Measurements from ENCODE around the gene PLEKHG5.
"Not testable (repeated sequence)": the region's sequence is repeated elsewhere in the genome, so short reads cannot be mapped to it uniquely, and the experiment has no call there.

PLEKHG5 gene

DNA sequence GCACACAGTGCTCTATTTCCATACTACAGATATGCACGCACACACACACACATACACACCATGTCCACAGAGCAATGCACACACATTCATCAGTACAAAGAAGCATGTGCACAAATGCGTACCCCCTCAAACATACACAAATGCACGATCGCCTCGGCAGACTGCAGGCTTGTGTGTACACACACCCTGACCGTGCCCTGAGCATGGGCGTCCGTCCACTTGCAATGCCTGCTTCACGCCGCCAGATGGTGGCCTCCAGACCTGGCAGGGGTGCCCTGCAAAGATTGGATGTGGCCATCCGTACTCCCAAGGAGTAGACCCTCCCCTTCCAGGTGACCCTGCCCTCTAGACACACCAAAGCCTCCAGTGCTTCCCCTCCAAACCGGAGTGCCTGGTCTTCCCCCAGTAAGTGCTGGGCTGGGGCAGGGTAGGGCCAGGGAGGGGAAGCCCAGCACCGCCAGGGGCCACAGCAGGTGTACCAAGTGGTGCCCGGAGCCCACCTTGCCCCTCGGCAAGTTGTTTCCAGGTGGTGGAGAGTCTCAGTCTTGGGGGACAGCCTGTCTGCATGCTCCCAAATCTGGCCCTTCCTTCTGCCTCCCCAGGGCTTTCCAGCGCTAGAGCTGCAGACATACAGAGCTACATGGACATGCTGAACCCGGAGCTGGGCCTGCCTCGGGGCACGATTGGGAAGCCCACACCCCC, 46.3 kb downstream of the PLEKHG5 start:
- no peak for DNase-seq

DNA sequence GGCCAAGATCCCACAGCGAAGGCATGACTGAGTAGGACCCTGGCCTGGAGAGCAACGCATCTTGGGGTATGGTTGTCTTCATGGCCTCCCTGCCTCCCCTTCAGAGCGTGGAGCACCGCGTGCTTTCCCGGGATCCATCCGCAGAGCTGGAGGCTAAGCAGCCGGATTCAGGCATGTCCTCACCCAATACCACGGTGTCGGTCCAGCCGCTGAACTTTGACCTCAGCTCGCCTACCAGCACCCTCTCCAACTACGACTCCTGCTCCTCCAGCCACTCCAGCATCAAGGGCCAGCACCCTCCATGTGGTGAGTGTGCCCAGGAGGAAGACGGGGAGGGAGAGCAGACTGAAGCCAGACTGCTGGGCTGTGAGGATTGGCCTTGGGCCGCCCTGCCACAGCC, 47.1 kb downstream of the PLEKHG5 start:
- no peak for DNase-seq

DNA sequence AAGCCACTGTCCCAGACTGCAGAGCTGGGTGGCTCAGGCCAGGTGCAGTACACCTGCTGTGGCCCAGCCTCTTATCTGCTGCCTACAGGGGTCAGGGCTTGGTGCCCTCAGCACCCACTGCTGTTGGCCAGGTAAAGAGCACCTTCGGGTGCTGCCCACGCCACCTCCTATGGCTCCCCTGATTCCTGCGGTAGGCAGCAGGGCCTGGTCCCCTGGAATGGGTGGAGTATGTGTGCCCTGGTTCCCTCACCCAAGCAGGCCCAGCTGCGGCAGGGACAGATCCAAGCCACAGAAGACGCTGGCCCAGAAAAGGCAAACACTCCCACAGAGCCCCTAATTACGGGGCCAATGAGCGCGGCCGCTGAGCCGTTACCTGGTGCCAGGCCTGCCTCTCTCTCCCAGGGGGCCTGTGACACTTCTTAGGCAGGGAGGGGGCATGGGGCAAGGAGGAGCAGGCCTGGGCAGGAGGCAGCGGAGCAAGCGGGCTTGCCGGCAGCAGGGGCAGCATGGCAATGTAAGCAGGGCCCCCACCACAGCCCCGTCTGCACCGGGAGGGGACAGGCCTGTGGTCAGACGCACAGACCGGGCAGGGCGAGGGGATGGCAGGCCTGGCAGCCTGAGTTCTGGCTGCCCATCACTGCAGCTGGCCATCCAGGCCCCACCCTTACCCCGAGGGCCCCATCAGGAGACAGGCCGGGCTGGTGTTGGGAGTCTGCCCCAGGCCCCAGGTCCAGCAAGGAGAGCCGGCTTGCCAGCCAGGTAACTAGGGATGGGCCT, 47.9 kb downstream of the PLEKHG5 start:
- no peak for DNase-seq

DNA sequence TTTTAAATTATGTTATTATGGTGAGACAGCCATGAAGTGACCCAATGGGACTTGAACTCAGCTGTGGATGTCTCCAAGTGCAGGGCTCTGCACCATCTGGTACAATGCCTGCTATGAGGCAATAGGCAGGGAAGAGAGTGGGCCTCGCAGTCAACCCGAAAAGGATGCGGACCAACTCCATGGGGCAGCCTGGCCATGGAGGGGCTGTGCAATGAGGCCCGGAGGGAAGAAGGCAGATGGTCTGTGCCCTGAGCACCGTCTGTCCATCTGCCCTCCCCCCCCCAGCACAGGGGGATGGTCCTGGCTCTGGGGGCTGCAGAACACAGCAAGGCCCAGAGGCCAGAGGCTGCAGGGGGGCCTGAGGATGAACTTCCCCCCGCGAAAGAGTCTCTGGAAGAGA, 49.9 kb downstream of the PLEKHG5 start:
- no peak for DNase-seq

DNA sequence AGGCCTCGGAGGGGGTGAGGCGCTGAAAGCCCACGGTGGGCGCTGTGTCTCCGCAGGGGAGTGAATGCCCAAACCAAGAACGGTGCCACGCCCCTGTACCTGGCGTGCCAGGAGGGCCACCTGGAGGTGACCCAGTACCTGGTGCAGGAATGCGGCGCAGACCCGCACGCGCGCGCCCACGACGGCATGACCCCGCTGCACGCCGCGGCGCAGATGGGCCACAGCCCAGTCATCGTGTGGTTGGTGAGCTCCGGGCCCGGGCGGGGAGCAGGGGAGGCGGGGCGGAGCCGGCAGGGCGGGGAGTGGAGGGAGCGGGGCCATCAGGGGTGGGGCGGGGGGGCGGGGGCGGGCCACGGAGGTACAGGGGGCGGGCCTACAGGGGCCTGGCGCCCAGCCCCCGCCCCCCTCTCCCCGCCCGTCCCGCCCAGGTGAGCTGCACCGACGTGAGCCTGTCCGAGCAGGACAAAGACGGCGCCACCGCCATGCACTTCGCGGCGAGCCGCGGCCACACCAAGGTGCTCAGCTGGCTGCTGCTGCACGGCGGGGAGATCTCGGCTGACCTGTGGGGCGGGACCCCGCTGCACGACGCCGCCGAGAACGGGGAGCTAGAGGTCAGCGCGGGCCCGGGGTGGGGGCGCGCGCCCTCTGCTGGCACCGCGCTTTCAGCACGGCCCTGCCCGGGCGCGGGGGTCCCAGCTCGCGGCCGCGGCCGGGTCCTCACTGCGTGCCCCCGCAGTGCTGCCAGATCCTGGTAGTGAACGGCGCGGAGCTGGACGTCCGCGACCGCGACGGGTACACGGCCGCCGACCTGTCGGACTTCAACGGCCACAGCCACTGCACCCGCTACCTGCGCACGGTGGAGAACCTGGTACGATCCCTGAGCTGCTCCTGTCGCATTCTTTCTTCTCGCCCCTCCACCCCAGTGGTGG, 51.0 kb downstream of the PLEKHG5 start:
- DNase-seq = peak; percentile 85

DNA sequence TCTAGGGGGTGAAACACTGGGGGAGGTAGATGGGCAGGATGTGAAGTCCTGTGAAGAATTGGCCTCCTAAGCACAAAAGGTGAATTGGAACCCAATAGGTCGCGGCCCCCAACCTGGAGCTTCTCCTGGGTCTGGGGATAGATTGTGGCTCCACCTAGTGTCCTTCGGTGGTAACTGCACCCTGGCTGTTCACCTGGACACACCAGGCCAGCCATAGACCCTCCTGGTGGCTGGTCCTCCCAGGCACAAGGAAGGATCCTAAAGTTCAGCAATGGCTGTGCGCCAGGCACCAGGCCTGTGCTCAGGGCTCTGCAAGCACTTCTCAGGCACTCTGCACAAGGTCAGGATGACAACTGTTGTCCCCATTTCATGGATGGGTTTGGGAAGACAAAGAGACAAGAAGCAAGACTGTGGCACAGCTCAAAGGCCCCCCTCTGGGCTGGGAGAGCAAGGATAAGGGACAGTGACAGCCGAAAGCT, 53.4 kb downstream of the PLEKHG5 start:
- peak; percentile 88 for DNase-seq

DNA sequence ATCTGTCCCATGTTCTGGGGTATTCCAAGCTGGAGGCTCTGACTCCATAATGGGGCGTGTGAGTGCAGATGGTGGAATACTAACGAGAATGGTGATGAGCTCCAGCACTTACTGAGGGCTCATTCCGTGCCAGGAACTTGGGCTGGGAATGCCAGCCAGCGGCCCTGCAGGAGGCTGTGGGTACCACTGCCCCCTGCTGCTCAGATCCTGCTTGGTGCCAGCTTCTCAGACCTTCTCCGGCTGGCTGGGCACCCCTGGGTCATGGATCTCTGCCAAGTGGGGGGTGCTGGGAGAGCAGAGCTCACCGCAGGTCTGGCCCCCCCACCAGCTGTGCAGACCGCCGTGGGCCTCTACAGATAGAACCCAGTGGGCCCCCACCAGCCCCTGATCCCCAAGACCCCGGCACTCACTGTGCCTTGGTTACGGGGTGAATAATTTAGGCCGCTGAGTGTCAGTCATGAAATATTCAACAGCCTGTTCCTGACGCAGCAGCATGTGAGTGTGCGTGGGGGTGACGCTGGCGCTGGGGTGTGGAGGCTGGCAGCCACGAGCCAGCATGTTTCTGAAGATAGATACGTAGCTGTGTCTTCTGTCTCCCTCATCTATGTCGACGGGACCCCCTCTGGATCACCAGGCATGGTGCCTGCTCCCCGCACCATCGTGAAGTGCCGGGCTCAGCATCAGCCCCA, 54.3 kb downstream of the PLEKHG5 start:
- not testable (repeated sequence) for DNase-seq

DNA sequence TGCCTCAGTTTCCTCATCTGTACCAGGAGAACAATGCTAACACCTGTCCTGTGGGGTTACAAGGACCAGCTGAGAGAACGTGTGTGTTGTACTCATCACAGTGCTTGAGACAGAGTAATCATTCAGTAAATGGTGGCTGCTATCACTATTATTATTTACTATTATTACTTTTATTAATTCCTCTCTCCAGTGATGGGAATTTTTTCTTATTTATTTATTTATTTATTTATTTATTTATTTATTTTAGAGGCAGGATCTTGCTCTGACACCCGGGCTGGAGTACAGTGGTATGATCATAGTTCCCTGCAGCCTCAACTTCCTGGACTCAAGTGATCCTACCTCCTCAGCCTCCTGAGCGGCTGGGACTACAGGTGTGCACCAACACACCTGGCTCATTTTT, 55.2 kb downstream of the PLEKHG5 start:
- DNase-seq = not testable (repeated sequence)

DNA sequence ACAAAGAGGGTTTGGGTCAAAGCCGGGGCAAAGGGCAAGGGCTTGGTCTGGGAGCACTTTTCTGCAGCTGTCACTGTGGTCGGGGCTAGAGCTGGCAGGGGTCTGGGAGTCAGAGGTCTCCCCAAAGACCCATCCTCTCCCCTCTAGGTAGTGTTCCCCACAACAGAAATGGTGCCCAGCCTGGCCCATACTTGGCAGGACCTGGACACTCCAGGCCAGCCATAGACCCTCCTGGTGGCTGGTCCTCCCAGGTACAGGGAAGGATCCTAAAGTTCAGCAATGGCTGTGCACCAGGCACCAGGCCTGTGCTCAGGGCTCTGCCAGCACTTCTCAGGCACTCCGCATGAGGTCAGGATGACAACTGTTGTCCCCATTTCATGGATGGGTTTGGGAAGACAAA, 55.9 kb downstream of the PLEKHG5 start:
- DNase-seq = no peak

DNA sequence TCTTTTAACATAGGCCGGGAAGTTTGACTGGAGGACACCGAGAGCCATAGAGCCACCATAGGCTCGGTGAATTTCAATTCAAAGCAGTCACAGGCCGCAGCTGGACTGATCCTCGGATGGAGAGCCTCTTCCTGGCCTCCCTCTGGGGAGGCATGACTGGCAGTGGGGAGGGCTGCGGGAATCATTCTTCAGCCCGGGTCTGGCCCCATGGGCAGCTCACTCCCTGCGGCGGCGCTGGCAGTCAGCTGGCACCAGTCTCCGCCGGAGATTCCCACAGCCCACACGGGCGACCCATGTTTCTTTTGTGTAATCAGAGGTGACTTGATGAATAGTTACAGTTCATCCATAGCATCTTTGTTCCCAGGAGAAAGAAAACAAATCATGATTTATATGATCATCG, 56.3 kb downstream of the PLEKHG5 start:
- DNase-seq = no peak

DNA sequence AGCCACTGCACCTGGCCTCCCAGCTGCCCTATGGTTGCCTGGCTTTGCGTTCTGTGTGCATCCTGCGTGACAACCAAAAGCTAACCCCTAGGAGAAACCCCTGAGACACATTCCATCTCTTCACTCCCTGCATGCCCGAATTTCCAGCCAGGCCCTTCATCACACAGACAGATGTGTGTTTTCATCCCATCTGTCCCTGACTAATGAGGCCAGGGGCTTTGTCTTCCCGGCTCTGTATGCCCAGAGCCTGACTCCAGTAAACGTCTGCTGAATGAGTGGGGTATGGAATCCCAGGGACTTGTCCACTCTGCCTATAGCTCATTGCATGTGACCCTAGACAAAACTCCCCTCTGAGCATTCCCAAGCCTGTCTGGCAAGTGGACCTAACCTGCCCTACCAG, 57.3 kb downstream of the PLEKHG5 start:
- no peak for DNase-seq

DNA sequence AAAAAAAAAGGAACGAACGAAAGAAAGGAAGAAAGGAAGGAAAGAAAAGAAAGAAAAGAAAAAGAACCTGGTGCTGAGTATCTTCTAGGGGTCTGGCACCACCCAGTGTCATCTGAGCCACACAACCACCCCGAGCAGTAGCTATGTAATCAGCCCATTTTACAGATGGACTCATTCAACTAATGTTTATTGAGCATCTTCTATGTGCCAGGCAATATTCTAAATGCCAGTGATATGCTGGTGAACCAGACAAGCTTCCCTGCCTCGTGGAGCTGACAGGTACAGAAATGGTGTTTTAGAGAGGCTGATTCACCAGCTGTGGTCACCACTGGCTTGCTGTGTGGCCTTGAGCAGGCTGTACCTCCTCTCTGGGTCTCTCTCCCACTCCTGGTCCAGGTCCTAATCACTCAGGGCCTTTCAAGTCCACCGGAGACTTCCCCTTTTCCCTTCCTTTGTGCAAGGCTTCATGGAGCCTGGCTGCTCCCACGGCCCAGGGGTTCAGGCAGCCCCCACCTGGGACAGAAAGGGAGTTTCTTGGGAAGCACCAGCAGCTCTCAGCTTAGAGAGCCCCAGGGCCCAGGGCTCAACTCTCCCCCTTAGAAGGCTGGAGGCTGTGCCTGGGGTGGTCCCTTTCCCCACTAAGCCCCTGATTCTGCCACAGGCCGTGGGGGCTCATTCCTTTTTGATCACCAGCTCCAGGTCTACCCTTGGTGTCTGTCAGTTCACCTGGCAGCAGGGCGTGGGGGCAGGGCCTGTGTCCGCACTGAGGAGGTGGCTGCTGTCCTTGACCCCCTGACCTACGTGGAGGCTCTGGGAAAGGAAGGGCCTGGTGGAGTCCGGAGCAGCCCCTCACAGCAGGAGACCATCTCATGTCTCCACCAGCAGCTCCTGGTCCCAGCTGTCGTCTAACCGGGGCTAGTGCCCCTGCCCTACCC, 59.6 kb downstream of the PLEKHG5 start:
- DNase-seq = not testable (repeated sequence)

DNA sequence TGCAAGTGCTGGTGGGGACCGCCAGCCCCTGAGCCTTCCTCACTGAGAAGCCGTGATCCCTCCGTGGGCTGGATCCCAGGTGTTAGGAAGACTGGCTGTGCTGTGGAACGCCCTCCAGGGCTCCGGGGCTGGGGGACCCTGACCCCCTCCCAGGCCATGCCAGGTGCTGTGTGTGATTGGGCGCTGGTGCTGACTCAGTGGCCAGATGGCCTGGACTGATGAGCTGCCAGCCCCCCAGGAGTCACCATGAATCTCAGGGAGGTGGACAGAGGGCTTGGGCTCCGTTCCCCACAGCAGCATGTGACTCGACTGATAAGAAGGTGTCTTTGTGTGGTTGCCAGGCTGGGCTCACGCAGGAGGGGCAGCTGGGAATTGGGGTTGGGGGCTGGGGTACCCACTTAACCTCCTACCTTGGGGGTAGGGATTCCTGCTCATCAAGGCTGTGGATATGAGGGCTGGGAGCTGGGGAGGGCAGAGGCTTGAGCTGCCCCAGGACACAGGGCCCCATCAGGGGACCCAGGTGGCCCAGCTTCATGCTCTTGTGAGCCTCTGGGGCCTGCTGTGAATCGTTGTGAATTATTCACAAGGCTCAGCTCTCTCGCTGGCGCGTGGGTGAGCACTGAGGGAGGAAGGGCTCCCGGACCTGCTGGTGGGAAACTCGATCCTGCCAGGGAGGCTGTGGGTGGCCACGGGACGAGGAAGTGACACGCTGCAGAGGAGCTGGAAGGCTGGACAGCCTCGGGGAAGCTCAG, 61.6 kb downstream of the PLEKHG5 start:
- not testable (repeated sequence) for DNase-seq

DNA sequence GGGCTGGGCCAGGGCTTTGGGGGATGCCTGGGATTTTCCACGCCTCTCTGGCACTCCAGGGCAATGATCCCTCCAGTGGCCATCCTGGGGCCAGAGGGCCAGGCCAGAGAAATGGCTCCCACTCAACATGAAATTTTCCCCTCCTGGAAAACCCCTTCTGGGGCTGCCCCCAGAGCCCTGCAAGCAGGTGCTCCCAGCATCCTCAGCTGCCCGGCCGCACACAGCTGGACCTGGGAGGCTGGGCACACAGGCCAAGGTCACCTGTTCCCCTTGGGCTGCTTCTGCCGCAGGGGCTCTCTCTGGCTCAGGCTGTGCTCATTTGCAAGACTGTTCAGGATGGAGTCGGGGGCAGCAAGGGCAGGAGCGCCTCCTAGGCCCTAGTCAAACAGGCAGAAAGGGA, 63.0 kb downstream of the PLEKHG5 start:
- not testable (repeated sequence) for DNase-seq

DNA sequence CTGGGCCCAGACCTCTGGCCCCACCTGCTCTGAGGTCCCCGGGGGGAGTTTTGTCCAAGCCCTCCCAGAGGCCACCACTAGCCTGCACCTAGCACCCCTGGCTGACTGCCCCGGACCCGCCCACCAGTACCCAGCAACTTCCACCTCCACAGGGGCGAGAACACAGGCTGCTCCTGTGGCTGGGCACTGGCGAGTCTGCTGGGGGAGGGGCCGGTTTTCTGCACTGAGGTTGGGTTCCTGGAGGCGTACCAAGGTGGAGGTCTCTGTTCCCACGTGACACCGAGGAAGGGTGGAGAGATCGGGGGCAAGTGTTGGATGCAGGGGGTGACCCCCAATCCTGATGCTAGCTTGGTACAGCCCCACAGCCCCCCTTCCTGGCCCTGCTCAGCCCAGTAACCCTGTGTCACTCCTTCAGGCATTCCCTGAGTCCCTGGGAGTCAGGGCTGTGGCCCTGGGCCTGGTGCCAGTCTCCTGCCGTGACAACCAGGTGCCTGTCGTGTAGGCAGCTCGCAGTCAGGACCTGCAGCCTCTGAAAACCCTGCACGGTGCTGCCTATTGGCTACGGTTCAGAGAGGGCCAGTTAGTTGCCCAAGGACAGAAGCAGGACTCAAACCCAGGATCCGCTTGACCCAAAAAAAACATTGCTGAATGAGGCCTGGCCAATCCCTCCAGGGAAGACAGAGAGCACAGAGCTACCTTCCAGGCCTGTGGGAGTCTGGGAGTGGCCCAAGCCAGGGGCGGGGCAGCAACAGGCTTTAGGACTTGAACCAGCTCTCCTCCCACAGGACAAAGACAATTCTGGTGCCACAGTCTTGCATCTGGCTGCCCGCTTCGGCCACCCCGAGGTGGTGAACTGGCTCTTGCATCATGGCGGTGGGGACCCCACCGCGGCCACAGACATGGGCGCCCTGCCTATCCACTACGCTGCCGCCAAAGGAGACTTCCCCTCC, 63.8 kb downstream of the PLEKHG5 start:
- no peak for DNase-seq

DNA sequence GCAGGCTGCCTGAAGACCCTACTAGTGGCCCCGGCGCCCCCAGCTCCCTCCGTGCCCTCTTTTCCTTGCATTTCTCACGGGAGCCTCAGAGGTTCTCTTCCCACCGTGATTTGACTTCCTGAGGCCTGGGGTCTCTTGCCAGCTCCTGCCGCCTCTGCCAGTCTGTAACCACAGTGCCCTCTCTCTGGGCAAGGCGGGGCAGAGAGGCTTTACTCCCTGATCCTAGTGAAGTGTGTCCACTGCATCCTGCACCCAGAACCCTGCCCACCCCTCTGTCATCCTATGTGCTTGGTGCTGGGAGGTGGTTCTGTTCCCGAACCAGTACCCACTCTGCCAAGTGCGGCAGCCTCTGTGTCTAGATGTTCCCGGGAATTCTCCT, 64.5 kb downstream of the PLEKHG5 start:
- no peak for DNase-seq

DNA sequence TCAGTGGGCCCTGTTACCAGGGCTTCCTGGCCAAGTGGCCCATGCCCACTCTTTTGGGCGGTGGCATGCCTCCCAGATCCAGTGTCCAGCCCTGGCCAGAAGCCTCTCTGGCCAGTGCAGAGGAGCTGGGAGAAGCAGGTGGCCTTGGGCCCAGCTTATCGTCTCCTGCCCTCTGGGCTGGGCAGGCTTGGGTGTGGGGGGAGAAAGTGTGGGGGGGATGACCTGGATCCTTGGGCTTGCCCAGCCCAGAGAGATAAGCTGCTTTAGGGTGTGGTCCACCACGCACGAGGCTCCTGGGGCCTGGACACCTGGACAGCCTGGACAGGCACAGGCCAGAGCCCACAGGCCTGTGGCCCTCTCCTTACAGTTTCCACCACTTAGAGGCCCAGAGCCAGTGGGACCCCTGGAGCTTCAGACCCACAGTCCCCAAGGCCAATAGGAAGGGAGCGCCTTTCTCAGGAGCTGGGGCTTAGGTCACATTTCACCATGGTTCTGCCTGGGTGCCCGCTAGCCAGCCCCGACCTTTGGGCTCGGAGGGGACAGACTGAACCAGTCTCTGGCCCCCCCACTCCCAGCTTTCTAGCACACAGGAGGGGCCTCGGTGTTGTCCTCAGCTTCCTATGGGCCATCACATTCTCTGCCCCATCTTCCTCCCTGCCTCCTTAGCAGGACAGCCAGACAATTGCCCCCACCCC, 65.0 kb downstream of the PLEKHG5 start:
- DNase-seq = no peak

DNA sequence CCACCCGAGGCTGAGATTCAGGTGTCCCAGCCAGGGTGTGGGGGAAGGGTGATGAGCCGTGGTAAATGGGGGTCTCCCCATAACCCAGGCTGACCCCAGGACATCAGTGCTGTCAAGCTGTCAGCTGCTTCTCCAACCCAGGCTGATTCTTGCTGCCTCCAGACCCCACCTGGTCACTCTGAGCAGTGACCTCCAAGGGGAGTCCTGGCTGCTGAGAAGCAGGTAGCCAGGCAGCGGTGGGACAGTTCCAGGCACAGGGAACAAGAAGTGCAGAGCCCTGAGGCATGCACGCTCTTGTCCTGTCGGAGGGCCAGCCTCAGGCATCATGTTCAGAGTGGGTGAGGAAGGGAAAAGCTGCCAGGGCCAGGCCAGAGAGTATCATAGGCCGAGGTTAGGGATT, 65.8 kb downstream of the PLEKHG5 start:
- DNase-seq = no peak

Measured in activated CD8-positive, alpha-beta memory T cell treated with anti-CD3 and anti-CD28 coated beads for 24 hours (primary cell).